Measurements from ENCODE around the gene TNFRSF13B. TPM values are rescaled to one million over a fixed set of nuclear protein-coding genes. Genes with fewer than 3 reads are reported as not detected.
"Not testable (repeated sequence)": the region's sequence is repeated elsewhere in the genome, so short reads cannot be mapped to it uniquely, and the experiment has no call there.

The TNFRSF13B gene
- total RNA-seq, 1 donor from 2014 or later = not detected

DNA sequence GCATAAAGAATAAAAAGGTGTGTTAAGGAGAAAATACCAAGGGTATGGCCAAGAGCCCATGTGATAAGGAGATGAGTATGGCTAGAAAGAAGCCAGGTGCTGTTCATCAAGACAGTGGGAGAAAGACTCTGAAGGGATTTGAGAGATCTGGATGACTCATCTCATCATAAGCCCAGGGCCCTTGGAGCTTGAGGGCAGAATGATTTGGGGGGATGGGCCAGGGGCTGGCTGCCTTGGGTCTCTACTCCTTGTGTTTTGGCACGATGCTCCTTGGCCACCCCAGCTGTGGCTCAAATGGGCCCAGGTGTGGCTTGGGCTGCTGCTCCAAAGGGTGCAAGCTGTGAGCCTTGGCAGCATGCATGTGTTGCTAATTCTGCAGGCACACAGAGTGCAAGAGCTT, 14.5 kb upstream of the TNFRSF13B start:
- DNase-seq = no peak

DNA sequence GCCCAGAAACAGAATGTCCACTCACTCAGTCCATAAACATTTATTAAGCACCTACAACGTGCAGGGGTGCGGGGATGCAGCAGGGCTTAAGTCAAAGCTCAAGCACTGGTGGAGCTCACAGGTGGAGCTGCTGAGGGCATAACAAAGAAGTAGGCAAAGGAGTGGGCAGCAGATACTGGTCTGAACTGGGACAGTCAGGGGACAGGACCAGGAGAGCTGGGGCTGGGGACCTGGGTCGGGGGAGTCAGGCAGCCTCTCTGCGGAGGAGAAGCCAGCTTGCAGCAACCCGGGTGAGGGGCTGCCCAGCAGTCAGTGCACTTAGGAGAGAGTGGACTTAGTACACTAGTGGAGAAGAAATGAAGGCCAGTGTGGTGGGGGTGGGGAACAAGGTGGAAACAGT, 10.0 kb upstream of the TNFRSF13B start:
- no peak for DNase-seq

DNA sequence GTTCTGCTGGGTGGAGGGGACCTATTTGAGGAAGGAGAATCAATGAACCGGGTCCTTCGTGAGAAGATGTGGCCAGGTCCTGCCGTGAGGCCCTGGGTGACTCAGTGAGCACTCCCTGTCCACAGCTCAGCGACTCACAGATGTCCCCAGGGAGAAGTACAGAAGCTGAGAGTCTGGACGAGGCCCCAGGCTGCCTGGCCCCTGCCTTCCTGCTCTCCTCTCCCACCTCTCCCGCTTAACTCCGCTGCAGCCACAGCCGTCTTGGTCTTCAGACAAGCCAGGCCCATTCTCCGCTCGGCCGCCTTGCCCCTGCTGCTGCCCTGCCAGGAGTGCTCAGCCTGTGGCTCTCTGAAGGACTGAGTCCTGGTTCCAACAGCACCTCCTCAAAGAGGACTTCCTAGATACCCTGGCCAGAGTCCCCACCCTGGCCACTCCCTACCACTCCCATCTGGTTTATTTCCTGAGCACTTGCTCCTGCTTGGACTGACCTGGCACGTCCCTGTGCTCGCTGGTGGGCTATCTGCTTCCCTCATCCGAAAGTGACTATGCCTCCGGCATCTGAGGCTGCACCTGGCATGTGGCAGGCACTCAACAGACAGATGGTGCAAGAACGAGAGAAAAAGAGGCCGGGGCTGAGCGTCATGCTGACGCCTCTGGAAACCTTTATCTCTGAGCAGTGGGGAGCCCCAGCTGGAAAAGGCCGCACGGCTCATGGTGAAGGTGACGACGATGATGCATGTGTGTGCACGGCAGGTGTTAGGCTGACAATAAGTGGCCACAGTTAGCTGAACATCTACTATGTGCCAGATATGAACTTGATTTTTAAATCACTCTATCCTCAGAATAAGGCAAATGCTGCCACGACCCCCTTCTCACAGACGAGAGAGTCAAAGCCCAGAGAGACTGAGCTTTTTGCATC, 9.2 kb upstream of the TNFRSF13B start:
- DNase-seq = no peak

DNA sequence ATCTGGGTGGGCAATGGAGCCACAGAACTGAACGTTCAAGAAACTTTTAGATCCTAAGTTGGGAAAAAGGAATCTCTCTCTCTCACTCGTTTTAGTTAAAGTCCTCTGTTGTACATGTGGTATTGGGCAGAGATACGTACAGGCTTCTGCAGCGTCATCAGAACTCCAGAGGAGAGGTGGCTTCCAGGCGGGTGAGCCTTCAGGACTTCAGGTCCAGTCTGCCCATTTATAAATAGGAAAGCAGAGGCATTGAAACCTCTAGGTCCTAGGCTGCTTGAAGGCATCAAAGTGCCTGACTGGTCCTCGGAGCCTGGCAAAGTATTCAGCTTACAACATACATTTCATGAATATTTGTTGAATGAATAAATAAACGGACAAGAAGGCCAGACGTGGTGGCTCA, 8.1 kb upstream of the TNFRSF13B start:
- DNase-seq = no peak

DNA sequence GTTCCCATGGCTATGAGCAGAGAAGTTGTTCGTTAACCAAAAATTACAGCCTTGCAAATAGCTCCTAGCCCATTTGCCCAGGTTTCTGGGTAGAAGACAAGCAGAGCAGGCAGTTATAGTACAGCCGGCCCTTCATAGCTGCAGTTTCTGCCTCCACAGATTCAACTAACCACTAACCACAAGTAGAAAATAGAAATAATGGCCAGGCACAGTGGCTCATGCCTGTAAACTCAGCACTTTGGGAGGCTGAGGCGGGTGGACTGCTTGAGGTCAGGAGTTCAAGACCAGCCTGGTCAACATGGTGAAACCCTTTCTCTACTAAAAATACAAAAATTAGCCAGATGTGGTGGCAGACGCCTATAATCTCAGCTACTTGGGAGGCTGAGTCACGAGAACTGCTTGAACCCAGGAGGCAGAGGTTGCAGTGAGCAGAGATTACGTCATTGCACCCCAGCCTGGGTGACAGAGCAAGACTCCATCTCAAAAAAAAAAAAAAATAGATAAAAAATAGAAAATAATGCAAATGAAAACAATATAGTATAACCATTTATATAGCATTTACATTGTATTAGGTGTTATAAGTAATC, 7.4 kb upstream of the TNFRSF13B start:
- DNase-seq = not testable (repeated sequence)

DNA sequence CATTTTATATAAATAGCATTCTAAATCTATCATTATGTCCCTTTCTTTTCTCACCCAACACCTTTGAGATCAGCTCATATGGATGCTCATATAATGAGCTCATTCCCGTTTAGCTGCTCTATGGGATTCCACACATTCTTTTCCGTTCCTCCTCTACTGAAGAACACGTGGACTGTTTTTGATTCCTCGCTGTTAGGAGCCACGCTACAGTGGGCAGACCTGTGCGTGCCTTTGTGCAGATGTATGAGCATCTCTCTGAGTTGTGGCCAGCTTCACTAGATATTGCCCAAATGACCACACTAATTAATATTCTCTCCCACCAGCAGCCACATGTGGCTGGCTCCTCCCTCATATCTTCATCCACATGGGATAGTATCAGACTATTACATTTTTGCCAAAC, 6.0 kb upstream of the TNFRSF13B start:
- no peak for DNase-seq

DNA sequence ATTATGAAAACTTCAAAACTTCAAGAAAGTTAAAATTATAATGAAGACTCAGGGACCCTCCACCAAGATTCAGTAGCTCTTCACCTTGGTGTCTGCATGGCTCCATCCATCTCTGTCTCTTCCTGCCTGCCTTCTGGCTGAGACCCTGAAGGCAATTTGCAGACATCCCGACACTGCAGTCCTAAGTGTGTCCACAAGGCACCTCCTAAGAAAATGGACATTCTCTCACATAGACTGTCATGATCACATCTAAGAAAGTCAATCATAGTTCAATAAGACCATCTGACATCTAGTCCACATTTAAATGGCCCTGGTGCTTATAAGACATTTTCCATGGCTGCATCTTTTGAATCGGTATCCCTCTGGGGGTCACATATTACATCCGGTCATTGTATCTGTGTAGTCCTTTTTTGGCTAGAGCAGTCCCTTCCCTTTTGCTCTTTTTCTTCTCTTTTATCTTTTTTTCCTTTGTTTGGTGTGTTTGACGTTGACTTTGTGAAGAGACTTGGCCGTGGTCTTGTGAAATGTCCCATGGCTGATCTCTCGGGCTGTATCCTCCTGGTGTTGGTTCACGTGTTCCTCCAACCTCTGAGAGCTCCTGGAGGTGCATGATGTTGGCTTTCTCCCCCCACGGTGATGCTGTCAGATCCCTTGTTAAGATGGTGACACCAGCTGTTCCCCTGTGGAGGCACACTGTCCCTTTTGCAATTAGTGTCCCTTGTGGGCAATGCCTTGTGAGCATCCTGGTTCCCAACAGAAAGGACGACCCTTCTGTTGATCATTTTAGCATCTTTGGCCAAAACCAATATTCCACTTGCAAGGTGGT, 5.0 kb upstream of the TNFRSF13B start:
- no peak for DNase-seq

DNA sequence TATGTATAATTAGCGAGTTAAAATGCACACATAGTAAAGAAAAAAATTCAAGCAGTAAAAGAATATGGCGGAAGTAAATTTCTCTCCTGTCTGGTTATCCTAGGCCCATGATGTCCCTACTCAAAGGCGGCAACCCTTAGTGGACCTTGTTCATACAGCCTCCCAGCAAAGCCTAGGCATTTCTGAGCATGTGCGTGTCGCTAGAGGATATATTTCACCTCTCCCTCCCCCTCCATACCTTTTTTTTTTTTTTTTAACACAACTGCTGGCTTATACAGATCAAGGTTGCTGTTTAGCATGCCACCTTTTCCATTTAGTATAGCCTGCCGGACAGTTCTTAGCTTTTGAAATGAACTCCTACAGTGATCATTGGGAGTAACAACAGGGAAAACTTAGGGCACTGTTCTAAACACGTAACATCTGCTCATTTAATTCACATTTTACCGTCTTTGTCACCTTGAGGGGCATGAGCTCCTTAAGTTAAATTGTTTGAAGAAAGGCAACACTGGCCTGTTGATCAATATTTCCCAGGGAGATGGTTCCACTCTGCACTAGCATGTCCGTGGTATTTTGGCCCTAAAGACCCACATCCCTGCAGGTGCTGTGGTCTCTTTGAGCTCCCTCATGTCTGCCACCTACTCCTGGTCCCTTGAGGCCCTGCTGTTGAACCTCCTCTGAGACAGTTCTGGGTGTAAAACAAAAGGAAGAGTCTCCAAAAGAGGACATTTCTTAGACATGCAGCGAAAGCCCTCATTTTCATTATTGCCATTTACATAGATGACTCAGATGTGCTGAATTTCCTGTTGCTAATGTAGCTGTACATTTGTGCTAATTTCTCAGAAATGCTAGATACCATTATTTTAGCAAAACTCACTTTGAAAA, 4.1 kb upstream of the TNFRSF13B start:
- peak; percentile 15 for DNase-seq

DNA sequence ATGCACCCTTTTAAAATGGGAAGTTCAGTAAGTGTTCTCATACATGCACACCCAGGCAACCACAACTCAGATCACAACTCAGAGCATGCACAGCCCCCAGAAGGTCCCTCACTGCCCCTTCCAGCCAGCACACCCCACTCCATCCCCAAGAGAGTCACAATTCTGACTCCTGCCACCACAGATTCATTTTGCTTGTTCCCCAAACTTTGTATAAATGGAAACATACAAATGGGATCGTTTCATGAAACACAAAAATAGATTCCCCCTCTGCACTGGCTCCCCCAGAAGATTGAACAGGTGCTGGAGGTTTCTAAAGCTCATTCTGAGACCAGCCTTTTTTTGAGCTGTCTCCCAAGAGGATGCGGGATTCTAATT, 3.3 kb upstream of the TNFRSF13B start:
- no peak for DNase-seq

DNA sequence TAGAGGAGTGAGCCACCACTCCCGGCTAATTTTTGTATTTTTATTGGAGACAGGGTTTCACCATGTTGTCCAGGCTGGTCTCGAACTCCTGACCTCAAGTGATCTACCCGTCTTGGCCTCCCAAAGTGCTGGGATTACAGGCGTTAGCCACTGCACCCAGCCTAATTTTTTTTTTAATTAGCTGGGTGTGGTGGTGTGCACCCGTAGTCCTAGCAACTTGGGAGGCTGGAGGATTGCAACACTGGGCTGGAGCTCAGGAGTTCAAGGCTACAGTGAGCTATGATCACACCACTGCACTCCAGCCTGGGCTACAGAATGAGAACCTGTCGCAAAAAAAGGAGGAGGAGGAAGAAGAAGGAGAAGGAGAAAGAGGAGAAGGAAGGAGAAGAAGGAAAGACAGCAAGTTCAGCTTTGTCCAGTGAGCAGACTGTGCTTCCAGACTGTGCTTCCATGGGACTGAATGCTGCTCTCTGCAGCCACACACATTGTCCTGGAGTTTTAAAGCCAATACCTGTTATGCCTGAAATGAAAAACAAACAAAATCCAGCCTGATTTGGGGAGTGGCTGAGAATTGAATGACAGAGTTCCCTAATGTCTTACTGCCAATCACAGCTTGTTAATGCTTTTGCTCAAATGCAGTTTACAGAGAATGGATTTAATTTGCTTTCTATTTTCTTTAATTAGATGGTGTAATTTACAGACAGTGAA, 2.8 kb upstream of the TNFRSF13B start:
- no peak for DNase-seq

DNA sequence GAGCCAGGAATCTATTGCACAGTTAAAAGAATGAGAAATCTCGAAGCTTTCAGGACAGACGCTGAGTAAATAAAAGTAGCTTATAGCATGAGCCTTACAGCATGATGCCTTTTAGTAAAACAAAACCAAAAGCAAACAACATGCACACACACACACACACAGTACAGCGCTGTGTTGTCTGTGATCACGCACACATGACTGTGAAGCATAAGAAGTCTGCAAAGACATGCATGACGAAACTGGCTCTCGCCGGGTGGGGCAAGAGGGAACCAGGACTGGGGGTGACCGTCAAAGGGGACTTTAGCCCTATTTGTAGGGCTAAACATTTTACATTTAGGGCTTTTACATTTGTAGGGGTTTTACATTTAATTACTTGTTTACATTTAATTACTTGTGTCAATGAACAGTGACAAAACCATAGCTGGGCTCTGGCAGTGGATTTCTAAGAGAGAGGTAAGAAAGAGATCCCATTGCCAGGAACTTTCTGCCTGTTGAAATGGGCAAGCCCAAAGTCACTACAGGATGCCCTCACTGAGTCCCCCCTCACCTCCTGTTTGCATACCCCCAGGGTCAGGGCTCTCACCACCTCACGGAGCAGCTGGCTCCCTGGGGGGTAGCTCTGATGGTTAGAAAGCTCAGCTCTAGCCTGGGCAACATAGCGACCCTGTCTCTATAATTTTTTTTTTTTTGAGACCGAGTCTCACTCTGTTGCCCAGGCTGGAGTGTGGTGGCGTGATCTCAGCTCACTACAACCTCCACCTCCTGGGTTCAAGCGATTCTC, 2.0 kb upstream of the TNFRSF13B start:
- DNase-seq = no peak

DNA sequence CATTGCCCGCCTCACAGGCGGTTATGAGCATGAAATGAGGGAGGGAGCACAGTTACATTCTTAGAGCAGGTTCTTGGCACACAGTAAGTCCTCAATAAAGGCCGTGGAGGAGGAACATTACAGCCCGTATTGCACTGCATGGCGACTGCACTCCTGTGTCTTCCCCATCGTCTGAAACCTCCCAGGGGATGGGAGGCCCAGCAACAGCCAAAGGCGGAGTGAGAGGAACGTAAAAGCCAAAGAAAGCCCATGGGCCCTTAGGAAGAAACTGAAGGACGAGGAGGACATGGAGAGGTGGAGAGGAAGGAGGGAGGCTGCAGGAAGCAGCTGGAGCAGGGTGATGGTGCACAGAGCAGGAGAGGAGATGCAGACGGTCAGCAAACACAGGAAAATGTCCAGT, 1.1 kb upstream of the TNFRSF13B start:
- DNase-seq = peak; percentile 18

DNA sequence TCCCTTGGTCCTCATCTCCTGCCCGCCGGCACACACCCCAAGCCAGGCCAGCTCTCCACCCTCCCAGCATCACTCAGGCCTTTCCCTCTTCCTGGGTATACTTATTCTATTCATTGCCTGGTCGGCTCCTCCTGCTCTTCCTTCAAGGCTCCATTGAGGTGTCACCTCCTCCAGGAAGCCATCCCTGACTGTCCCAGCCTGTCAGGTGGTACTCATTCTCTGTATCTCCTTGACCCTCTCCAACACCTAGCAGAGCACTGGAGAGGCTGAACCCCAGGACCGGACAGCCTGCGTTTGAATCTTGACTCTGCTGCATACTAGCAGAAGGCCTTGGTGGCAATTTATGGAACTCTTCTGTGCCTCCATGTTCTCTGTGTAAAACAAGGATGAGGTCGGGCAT, 428 bp upstream of the TNFRSF13B start:
- no peak for DNase-seq

DNA sequence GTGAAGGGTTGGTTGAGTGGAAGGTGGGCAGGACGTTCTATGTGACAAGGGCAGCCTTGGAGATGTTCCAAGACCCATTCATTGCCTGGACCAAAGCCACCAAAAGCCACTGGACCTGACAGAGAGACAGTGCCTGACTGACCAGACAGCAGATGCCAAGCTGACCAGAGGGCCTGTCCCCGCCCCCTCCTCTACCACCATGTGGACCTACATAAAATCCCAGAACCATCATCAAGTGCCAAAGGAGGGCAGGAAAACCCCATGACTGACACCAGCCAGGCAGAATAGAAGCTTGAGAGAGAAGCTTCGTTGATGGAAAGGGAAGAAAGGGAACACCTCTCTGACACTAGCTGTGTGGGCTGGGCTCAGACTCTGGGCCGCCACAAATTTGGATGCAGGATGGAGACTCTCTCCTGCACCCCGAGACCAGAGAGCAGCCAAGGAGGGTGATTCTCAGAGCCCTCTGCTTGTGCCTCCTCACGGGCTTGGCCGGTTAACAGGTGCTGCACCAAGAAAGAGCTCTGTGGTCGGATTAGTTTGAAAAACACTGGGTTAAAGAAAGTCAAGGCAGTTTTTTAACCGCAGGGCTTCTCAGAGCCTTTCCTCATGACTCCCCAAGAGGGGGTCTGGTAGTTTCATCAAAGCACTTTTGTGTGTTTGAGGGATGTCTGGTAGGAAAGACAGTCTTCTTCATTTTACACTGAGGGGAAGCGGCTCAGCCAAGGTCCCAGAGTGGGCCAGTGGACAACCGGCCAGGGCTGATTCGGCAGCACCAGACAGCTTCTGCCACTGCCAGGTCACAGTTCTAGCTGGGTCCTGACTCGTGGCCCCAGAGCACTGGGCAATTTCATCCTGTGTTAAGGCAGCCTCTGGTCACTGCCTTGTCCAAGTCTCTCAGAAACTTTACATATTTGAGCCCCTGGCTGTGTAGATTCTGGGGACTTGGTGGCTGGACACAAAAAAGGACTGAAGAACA, 1.7 kb downstream of the TNFRSF13B start:
- no peak for DNase-seq

DNA sequence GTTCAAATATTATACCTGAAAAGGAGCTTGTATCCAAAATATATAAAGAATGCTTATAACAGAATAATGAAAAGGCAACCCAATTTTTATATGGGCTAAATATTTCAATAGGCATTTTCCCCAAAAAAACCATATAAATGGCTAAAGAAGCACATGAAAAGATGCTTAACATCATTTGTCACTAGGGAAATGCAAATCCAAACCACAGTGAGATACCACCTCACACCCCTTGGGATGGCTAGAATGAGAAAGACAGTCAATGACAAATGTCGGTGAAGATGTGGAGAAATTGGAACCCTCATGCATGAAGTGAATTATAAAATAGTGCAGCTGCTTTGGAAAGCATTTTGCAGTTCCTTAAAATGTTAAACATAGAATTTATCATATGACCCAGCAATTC, 3.1 kb downstream of the TNFRSF13B start:
- no peak for DNase-seq

DNA sequence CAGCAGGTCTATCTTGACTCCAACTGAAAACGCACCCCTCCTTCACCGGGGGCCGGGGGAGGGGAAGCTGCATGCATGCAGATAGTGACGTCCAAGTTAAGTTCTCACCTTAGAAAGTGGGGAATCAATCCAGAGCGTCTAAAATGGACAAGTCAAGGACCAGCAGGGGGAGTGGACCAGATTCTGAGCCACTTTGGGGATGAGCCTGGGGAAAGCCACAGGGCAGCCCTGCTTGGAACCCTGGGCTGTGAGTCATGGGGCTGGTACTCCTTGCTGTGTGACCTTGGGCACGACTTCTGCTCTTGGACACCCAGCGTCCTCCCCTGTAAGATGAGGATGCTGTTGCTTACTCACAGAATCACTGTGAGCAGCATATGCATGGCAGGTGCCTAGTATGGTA, 9.1 kb downstream of the TNFRSF13B start:
- no peak for DNase-seq

DNA sequence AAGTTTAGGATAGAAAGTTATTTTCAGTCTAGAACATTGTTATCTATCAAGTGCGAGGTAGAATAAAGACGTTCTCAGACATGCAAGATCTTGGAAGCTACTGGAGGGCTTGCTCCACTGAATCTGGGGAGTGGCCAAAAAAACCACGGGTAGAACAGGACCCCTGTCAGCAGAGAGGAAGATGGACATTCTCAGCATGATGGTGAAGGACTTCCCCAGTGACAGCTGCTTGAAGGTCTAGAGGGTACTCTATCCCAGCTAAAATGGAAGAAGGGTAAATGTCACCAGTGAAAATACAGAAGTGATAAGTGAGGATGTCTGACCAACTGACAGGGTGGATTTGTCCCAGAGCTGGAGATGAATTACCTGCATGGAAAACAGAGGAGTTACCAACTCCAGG, 10.1 kb downstream of the TNFRSF13B start:
- DNase-seq = no peak

DNA sequence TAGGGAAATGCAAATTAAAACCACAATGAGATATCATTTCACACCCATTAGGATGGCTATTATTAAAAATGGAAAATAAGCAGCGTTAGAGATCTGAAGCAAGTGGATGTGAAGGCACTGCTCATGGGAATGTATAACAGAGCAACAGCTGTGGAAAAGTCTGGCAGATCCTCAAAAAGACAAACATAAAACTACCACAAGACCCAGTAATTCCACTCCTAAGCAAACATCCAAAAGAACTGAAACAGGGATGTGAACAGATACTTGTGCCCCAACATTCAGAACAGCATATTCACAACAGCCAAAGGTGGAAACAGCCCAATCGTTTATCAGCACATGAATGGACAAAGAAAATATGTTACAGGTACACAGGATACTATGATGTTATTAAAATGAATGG, 10.9 kb downstream of the TNFRSF13B start:
- DNase-seq = not testable (repeated sequence)

DNA sequence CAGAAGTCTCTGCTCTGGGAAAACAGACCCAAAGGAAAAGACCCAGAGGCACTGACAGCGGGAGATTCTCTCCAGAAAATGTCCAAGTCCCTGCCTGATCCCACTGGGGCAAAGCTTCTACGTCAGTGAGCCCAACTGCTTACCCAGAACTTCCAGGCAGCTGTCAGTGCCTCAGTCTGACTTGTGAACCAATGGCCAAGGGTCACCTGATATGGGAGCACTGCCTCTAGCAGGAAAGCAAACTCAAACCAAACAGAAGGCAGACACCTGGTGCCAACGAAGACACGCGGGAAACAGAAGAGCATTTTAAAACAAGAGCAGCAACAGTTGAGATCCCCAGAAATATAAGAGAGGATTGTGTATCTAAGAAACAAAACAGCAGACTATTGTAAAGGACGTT, 16.9 kb downstream of the TNFRSF13B start:
- not testable (repeated sequence) for DNase-seq

DNA sequence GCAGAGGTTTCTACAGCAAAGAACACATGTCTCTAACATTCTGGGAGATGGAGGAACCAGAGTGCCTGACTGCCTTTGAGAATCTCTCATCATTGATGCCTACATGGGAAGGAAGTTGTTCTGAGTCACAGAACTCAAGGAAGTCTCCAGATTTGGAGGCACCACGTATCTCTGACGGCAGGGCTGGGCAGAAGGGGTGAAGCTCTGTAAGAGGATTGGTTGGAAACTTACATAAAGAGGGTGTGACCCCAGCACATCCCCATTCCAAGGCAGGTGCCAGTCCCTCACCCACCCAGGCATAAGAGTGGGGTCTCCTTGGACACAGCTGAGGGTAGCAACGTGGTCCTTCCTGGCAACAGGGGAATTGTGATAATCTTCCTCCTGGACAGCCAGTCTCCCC, 17.4 kb downstream of the TNFRSF13B start:
- peak; percentile 32 for DNase-seq
